Prostate gland (tissue), 2 donors: ENCODE measurements around the gene UBN1.

ENCODE experiments used
- POLR2A ChIP-seq: fragments of 450-650 bp; IDR thresholded peaks from one replicate; pipeline ENCODE4 v1.6.1; 2016; ENCODE audit warnings: antibody characterized with exemption, mild to moderate bottlenecking
- POLR2AphosphoS5 ChIP-seq: sonication (generic); formaldehyde crosslinking; IDR thresholded peaks from one replicate; pipeline ENCODE4 v1.6.1; 2017; ENCODE audit warnings: antibody characterized with exemption
- TF ChIP-seq, protein P1 (sequence below), 4 experiments: fragments of 200-600 bp in 2 of 4; fragments of 450-650 bp in 2 of 4; sonication (generic) in 2 of 4; IDR thresholded peaks; 1 replicate in 3 of 4; 2 replicates in 1 of 4; pipeline ENCODE4 v1.5.1; 2016 to 2019; ENCODE audit warnings: antibody characterized with exemption in 4 of 4, mild to moderate bottlenecking in 2 of 4, moderate library complexity in 2 of 4

DNA sequence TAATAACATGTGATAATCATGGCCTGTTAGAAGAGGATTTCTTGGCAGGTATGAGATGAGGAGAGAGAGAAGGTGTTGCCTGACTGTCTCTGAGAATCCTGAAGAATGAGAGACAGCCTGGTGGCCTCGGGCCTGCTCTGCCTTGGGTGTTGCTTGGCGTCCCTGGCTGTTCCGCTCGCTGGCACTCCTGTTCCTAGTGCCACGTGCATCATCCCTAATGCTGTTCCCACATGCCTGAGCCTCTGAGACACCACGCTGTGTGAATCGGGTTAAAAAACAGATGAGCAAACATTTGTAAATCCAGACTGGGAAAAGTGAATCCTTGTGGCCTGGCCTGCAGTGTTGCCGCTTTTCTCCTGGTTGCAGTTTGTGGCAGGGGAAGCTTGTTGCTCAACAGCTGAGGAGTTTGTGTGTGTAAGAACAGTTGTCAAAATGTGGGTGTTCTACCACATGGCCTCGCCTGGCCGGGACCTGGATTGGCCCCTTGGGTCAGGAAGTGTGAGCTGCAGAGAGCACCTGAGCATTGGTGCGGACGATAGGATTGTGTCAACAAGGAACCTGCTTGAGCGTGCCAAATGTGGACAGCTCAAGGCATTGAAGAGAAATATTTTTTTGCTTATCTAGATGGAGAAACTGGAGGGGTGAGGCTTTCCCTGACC is 22.0 kb downstream of the UBN1 start:
- TF ChIP-seq, protein P1, sequence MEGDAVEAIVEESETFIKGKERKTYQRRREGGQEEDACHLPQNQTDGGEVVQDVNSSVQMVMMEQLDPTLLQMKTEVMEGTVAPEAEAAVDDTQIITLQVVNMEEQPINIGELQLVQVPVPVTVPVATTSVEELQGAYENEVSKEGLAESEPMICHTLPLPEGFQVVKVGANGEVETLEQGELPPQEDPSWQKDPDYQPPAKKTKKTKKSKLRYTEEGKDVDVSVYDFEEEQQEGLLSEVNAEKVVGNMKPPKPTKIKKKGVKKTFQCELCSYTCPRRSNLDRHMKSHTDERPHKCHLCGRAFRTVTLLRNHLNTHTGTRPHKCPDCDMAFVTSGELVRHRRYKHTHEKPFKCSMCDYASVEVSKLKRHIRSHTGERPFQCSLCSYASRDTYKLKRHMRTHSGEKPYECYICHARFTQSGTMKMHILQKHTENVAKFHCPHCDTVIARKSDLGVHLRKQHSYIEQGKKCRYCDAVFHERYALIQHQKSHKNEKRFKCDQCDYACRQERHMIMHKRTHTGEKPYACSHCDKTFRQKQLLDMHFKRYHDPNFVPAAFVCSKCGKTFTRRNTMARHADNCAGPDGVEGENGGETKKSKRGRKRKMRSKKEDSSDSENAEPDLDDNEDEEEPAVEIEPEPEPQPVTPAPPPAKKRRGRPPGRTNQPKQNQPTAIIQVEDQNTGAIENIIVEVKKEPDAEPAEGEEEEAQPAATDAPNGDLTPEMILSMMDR (IDR thresholded peaks at IDR 0.05): no peak
- no peak for TF ChIP-seq POLR2A
- peak; percentile 51 for TF ChIP-seq POLR2AphosphoS5
